ENCODE results near the gene KLF11. TPM values are rescaled to one million over a fixed set of nuclear protein-coding genes. Genes with fewer than 3 reads are reported as not detected.
A peak's percentile ranks its signal among the peaks of the same experiment; 100 is the strongest.

KLF11 gene
- total and polyA plus RNA-seq, 9 of the 15 experiments (the other 6 are each of a cell fraction or from before 2014, with no cell fraction given), result 2.1 to 13.4 (median 6.5) TPM

DNA sequence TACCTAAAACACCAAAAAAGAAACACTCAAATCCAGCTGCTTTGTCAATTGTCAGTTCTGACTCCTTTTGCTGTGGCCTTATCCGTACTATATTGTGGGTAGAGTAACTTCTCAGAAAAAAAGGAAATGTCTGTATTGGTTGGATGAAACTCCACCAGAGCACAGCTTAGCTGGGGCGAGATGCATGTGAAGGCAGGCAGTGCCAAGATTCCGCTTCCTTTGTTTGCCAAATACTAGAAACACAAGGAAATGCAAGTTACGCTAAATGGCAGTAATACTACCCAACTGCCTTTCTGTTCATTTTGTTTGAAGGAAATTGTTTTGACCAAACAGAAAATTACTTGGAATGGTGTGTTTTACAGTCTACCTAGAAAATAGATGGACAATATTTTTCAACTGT lies 10.0 kb downstream of the KLF11 start:
- Histone ChIP-seq H3K4me3 (no peak overlapping the region), H3K36me3 (ENCODE audit: control insufficient read depth, insufficient read depth, low read length) (peaks cover 54% of the 10 kb centered on the region), H3K9ac (ENCODE audit: insufficient read depth in 1 of 2, low read depth in 2 of 2, low read length in 2 of 2) (no peak overlapping the region), H3K4me1 (replicated peaks in 1 of 2; ENCODE audit: control insufficient read depth in 2 of 2, insufficient read depth in 2 of 2, low read length in 2 of 2) (peaks cover 11 to 31% of the 10 kb centered on the region in 2 experiments), H3K4me2 (ENCODE audit: insufficient read depth, low read length) (no peak overlapping the region), H3K9me3 (replicated peaks; ENCODE audit: control insufficient read depth, insufficient read depth, low read depth, low read length) (no peaks in the 10 kb centered on the region), H3K27ac (ENCODE audit: extremely low read depth, low read depth, low read length) (no peak overlapping the region), H2AFZ (ENCODE audit: low read depth, low read length) (no peak overlapping the region), H3K27me3 (ENCODE audit: control insufficient read depth in 2 of 2, insufficient read depth in 2 of 2, low read length in 2 of 2) (no peaks in the 10 kb centered on the region), H3K79me2 (ENCODE audit: control insufficient read depth, insufficient read depth, low read length) (peaks cover 14% of the 10 kb centered on the region), H4K20me1 (replicated peaks; ENCODE audit: control insufficient read depth, insufficient read depth, low read length) (peaks cover 3% of the 10 kb centered on the region; the same call in 1 of the 2 replicates), H3K9me1 (ENCODE audit: control insufficient read depth, insufficient read depth, low read length) (no peaks in the 10 kb centered on the region)
- FAIRE-seq, result no peak
- intact Hi-C loops (cut with micrococcal nuclease) (no loop called here), in situ Hi-C loops (cut with MboI) (no loop called here)
- CTCF ChIA-PET (ENCODE audit: low intra/inter-chr PET ratio), result no interaction called here
- POLR2A ChIA-PET, result interaction anchor here (1.5 kb wide), 1 partner anchor 10 kb away, joined by 7 read pairs; the partner anchor contains the start of gene KLF11
- TF ChIP-seq NUFIP1 (IDR thresholded peaks at IDR 0.05; ENCODE audit: partially characterized antibody) (no peak), ZNF324 (CRISPR knock-in tag; IDR thresholded peaks at IDR 0.05) (no peak)
- TF ChIP-seq, protein P1, sequence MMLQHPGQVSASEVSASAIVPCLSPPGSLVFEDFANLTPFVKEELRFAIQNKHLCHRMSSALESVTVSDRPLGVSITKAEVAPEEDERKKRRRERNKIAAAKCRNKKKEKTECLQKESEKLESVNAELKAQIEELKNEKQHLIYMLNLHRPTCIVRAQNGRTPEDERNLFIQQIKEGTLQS (IDR thresholded peaks at IDR 0.05), result no peak
- TF ChIP-seq, protein P1 (CRISPR knock-in tag; conservative IDR thresholded peaks at IDR 0.05), result no peak
- BruUV-seq (replicated peaks), result no TSS peak
- no peak for ATAC-seq
- no peak for DNase-seq (ENCODE audit: extremely low read depth in 1 of 4, low spot score in 3 of 4)
- WGBS (ENCODE audit: insufficient coverage, low coverage, missing lambda C conversion rate), result 92% methylated on average over 4 of the region's 4 CpGs

DNA sequence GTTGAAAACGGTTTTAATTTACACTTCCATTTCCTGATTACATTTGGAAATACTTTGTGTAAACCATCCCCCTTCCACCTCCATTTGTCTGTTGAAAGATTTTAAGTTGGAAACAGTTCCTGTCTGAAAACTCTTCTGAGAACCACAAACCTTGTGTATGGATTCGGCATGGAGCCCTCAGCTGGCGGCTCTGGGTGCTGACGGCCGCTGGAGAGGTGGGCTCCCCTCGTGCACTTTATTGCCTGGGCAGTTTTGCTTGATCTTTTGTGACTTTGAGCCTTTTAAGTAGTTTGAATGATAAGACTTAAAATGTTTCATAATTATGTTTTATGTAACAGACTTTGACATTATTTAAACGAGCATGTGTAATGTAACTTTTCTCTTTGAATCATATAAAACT lies 11.1 kb downstream of the KLF11 start:
- Histone ChIP-seq H4K20me1 (replicated peaks; ENCODE audit: control insufficient read depth, insufficient read depth, low read length) (no peaks in the 10 kb centered on the region), H2AFZ (ENCODE audit: low read depth, low read length) (no peak overlapping the region), H3K9me3 (replicated peaks; ENCODE audit: control insufficient read depth, insufficient read depth, low read depth, low read length) (no peaks in the 10 kb centered on the region), H3K9ac (ENCODE audit: insufficient read depth in 1 of 2, low read depth in 2 of 2, low read length in 2 of 2) (0 out of 4 replicates have a peak overlapping the region, but pooled peaks of 1 of the 2 experiments have one; percentile 32), H3K27ac (ENCODE audit: extremely low read depth, low read depth, low read length) (no peak overlapping the region), H3K27me3 (ENCODE audit: control insufficient read depth in 2 of 2, insufficient read depth in 2 of 2, low read length in 2 of 2) (no peaks in the 10 kb centered on the region), H3K4me1 (replicated peaks in 1 of 2; ENCODE audit: control insufficient read depth in 2 of 2, insufficient read depth in 2 of 2, low read length in 2 of 2) (peaks cover 11 to 37% of the 10 kb centered on the region in 2 experiments), H3K4me3 (no peak overlapping the region), H3K36me3 (ENCODE audit: control insufficient read depth, insufficient read depth, low read length) (peaks cover 45% of the 10 kb centered on the region), H3K79me2 (ENCODE audit: control insufficient read depth, insufficient read depth, low read length) (peaks cover 8% of the 10 kb centered on the region), H3K4me2 (ENCODE audit: insufficient read depth, low read length) (no peak overlapping the region), H3K9me1 (ENCODE audit: control insufficient read depth, insufficient read depth, low read length) (no peaks in the 10 kb centered on the region)
- FAIRE-seq (peak; percentile 35), DNase-seq (ENCODE audit: extremely low read depth in 1 of 4, low spot score in 3 of 4) (peak in 2 of 4 experiments; percentile 33 to 34), ATAC-seq (no peak)
- ChIA-PET POLR2A (interaction anchor here (1.0 to 1.5 kb wide), 2 partner anchors 9 to 11 kb away, joined by 6 to 9 read pairs; no protein-coding TSS in a partner anchor), CTCF (ENCODE audit: low intra/inter-chr PET ratio) (no interaction called here)
- BruUV-seq (replicated peaks), result no TSS peak
- in situ Hi-C loops (cut with MboI), result no loop called here
- intact Hi-C loops (cut with micrococcal nuclease), result no loop called here
- WGBS (ENCODE audit: insufficient coverage, low coverage, missing lambda C conversion rate), result 71% methylated on average over 7 of the region's 7 CpGs
- no peak for TF ChIP-seq FOXK2 (conservative IDR thresholded peaks at IDR 0.05 in 1 of 2, IDR thresholded peaks at IDR 0.05 in 1 of 2; ENCODE audit: low read depth in 2 of 2)
- TF ChIP-seq, protein P2, sequence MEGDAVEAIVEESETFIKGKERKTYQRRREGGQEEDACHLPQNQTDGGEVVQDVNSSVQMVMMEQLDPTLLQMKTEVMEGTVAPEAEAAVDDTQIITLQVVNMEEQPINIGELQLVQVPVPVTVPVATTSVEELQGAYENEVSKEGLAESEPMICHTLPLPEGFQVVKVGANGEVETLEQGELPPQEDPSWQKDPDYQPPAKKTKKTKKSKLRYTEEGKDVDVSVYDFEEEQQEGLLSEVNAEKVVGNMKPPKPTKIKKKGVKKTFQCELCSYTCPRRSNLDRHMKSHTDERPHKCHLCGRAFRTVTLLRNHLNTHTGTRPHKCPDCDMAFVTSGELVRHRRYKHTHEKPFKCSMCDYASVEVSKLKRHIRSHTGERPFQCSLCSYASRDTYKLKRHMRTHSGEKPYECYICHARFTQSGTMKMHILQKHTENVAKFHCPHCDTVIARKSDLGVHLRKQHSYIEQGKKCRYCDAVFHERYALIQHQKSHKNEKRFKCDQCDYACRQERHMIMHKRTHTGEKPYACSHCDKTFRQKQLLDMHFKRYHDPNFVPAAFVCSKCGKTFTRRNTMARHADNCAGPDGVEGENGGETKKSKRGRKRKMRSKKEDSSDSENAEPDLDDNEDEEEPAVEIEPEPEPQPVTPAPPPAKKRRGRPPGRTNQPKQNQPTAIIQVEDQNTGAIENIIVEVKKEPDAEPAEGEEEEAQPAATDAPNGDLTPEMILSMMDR (IDR thresholded peaks at IDR 0.05 in 2 of 3, conservative IDR thresholded peaks at IDR 0.05 in 1 of 3; ENCODE audit: insufficient read depth in 2 of 3, low read depth in 1 of 3, low read length in 3 of 3), result 0 out of 6 replicates have a peak, but pooled peaks of 2 of the 3 experiments have one; percentile 7 to 19
- TF ChIP-seq, protein P3, sequence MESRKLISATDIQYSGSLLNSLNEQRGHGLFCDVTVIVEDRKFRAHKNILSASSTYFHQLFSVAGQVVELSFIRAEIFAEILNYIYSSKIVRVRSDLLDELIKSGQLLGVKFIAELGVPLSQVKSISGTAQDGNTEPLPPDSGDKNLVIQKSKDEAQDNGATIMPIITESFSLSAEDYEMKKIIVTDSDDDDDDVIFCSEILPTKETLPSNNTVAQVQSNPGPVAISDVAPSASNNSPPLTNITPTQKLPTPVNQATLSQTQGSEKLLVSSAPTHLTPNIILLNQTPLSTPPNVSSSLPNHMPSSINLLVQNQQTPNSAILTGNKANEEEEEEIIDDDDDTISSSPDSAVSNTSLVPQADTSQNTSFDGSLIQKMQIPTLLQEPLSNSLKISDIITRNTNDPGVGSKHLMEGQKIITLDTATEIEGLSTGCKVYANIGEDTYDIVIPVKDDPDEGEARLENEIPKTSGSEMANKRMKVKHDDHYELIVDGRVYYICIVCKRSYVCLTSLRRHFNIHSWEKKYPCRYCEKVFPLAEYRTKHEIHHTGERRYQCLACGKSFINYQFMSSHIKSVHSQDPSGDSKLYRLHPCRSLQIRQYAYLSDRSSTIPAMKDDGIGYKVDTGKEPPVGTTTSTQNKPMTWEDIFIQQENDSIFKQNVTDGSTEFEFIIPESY (CRISPR knock-in tag; IDR thresholded peaks at IDR 0.05), result peak; percentile 86
